ENCODE results near the gene PRDM2.

PRDM2 gene

GRCh38 chr1:13869172-13869797 lies 169.3 kb downstream of the PRDM2 start:
- DNase-seq = no peak

GRCh38 chr1:13871413-13871812 lies 171.4 kb downstream of the PRDM2 start:
- DNase-seq = no peak

- DNase-seq = no peak
Measured at GRCh38 chr1:13871886-13872285, 171.9 kb downstream of the PRDM2 start.

- no peak for DNase-seq
Measured at GRCh38 chr1:13873032-13873431, 173.0 kb downstream of the PRDM2 start.

Data from NCI-H1105 treated with DMSO at 0.1 percent for 48 hours (cell line).